Lung (tissue), 12 donors: Measurements from ENCODE around the gene FAM131C. TPM values are rescaled to one million over a fixed set of nuclear protein-coding genes. Genes with fewer than 3 reads are reported as not detected.

Experiments
- ATAC-seq: fragments of 200-7000 bp; cut with Tn5 transposase; one replicate; pipeline ENCODE4 v1.9.1; 2020; ENCODE audit warnings: moderate number of reproducible peaks; ENCODE audit not compliant: insufficient read depth, low FRiP score
- DNase-seq, 3 donors: peaks; one replicate each; pipeline ENCODE4 v3.0.0-alpha.2; 2013 to 2017
- H3K27ac ChIP-seq, 2 donors: one replicate each; pipeline ENCODE4 v1.5.1; 2013; ENCODE audit warnings: mild to moderate bottlenecking in 2 of 2, moderate library complexity in 2 of 2, control low read depth in 1 of 2, inconsistent platforms in 1 of 2, low read depth in 1 of 2, low read length in 1 of 2
- H3K27me3 ChIP-seq, 3 donors: one replicate each; pipeline ENCODE4 v1.5.1; 2013; ENCODE audit warnings: low read length in 2 of 3; ENCODE audit not compliant: control insufficient read depth in 3 of 3, insufficient read depth in 3 of 3
- H3K36me3 ChIP-seq, 4 donors: one replicate each; pipeline ENCODE4 v1.5.1; 2013; ENCODE audit warnings: low read length in 4 of 4, mild to moderate bottlenecking in 1 of 4, moderate library complexity in 1 of 4; ENCODE audit not compliant: control insufficient read depth in 4 of 4, insufficient read depth in 4 of 4
- H3K4me1 ChIP-seq, 5 donors: one replicate each; pipeline ENCODE4 v1.5.1; 2013; ENCODE audit warnings: low read length in 5 of 5, mild to moderate bottlenecking in 2 of 5, moderate library complexity in 1 of 5; ENCODE audit not compliant: control insufficient read depth in 5 of 5, insufficient read depth in 5 of 5
- H3K4me3 ChIP-seq: one replicate; pipeline ENCODE4 v1.5.1; 2013; ENCODE audit warnings: mild to moderate bottlenecking, control low read depth, moderate library complexity
- H3K9ac ChIP-seq, 2 donors: one replicate each; pipeline ENCODE4 v1.5.1; 2013; ENCODE audit warnings: low read length in 2 of 2, control low read depth in 1 of 2; ENCODE audit not compliant: insufficient read depth in 1 of 2
- H3K9me3 ChIP-seq, 4 donors: one replicate each; pipeline ENCODE4 v1.5.1; 2013; ENCODE audit warnings: low read length in 3 of 4, mild to moderate bottlenecking in 1 of 4, moderate library complexity in 1 of 4; ENCODE audit not compliant: control insufficient read depth in 4 of 4, insufficient read depth in 3 of 4
- CTCF ChIP-seq: IDR thresholded peaks from 2 replicates; pipeline ENCODE4 v1.5.1; 2012; ENCODE audit warnings: mild to moderate bottlenecking; ENCODE audit errors: control extremely low read depth, extremely low read depth
- WGBS, 2 donors: extraction: QIAGEN DNeasy Blood & Tissue Kit; methylation state at CpG; one replicate each; pipeline ENCODE4 v1.1.7; 2013; 5-methylcytosine and 5-hydroxymethylcytosine counted together
- polyA plus RNA-seq, 2 donors: library from polyadenylated mRNA; stranded (reverse); fragments of 200-250 nt; gene quantifications; one replicate each; pipeline ENCODE4 v1.2.1, GENCODE V29; 2013
- total RNA-seq, 2 donors: library from RNA; depleted of rRNA in 1 of 2; stranded (reverse); fragments of >200 nt in 1 of 2; gene quantifications; one replicate each; pipeline ENCODE4 v1.2.1, GENCODE V29; 2014 to 2021
- donor health status: control.
- donor health status: control.
- donor health status: Bipolar disorder and iron deficiency.
- donor health status: healthy.
- donor health status: DM: yes; HTN: yes; CAD: no.

FAM131C gene
- total and polyA plus RNA-seq, 4 donors: not detected

DNA sequence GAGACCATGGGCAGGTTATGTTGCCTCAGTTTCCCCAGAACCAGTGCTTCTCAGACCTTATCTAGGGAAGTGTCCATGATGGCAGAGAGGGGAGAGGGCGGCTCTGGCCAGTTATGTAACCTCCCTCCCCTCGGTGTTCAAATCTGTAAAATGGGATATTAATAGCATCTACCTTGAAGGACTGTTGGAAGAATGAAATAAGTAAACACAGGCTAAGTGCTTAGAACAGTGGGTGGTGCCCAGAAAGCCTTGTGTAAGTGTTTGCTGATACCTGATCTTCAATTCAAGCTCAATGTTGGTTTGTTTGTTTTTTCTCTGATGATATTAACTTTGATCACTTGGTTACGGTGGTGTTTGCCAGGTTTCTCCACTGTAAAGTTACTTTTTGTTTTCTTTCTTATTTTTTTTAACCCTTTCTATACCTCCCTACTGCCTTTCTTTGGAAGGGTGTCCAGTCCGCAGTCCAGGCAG, 47.5 kb upstream of the FAM131C start:
- Histone ChIP-seq H3K9ac (no peak overlapping the region), H3K9me3 (no peaks in the 10 kb centered on the region), H3K27me3 (no peaks in the 10 kb centered on the region), H3K4me1 (peaks cover 0 to 9% (median 0%) of the 10 kb centered on the region in 5 donors), H3K4me3 (no peak overlapping the region), H3K27ac (no peak overlapping the region), H3K36me3 (peaks cover 0 to 16% (median 7%) of the 10 kb centered on the region in 4 donors)
- ATAC-seq: peak; percentile 15
- peak in 2 of 3 donors; percentile 50 to 65 for DNase-seq
- no peak for TF ChIP-seq CTCF
- 59 to 74% methylated on average over 4 of the region's 4 CpGs for WGBS, 2 donors

GRCh38 chr1:16120407-16120806, 47.0 kb upstream of the FAM131C start:
- Histone ChIP-seq H3K27ac (no peak overlapping the region), H3K36me3 (peaks cover 0 to 13% (median 5%) of the 10 kb centered on the region in 4 donors), H3K9me3 (no peaks in the 10 kb centered on the region), H3K27me3 (no peaks in the 10 kb centered on the region), H3K9ac (no peak overlapping the region), H3K4me1 (peaks cover 0 to 12% (median 0%) of the 10 kb centered on the region in 5 donors), H3K4me3 (no peak overlapping the region)
- ATAC-seq (no peak), DNase-seq (no peak)
- TF ChIP-seq CTCF: no peak
- 50 to 72% methylated on average over 1 of the region's 1 CpG for WGBS, 2 donors

GRCh38 chr1:16119926-16120325, 46.5 kb upstream of the FAM131C start:
- Histone ChIP-seq H3K4me1 (peaks cover 0 to 13% (median 0%) of the 10 kb centered on the region in 5 donors), H3K4me3 (no peak overlapping the region), H3K9me3 (no peaks in the 10 kb centered on the region), H3K36me3 (peaks cover 0 to 9% (median 3%) of the 10 kb centered on the region in 4 donors), H3K9ac (no peak overlapping the region), H3K27me3 (no peaks in the 10 kb centered on the region), H3K27ac (no peak overlapping the region)
- no peak for DNase-seq
- no peak for TF ChIP-seq CTCF
- 85 to 89% methylated on average over 10 of the region's 10 CpGs for WGBS, 2 donors
- ATAC-seq: no peak

DNA sequence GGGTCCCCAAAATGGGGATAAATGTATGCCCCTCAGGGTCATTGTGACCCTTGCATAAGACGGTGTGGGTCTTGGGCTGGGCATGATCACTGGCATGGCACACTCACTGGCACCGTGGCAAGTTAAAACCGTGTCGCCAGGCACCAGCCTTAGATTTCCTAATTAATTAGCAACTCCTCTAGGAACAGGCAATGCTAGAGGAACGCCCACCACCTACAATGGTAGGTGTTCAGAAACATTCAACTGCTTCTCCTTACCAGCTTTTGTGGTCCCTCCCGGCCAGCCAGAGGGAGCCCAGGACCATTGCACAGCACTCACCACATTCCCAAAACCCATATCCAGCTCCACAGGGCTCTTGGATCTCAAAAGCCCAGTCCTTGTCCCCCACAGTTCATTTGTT, 46.1 kb upstream of the FAM131C start:
- DNase-seq (no peak), ATAC-seq (no peak)
- Histone ChIP-seq H3K36me3 (peaks cover 0 to 7% (median 1%) of the 10 kb centered on the region in 4 donors), H3K27ac (no peak overlapping the region), H3K27me3 (no peaks in the 10 kb centered on the region), H3K4me1 (peaks cover 0 to 9% (median 0%) of the 10 kb centered on the region in 5 donors), H3K9me3 (no peaks in the 10 kb centered on the region), H3K9ac (no peak overlapping the region), H3K4me3 (no peak overlapping the region)
- 92% methylated on average over 6 of the region's 6 CpGs for WGBS, 2 donors
- no peak for TF ChIP-seq CTCF
